Fibroblast of pulmonary artery (primary cell): Measurements from ENCODE around the gene TMEM129.

Experiments used
- DNase-seq: peaks from one replicate; pipeline ENCODE4 v3.0.0-alpha.2; 2010; ENCODE audit warnings: low read depth
- H3K4me3 ChIP-seq: replicated peaks from 2 replicates; pipeline ENCODE4 v1.5.1; 2011; ENCODE audit warnings: low read depth, mild to moderate bottlenecking, control low read depth, low read length, moderate library complexity
- TF ChIP-seq, protein P1 (sequence below): IDR thresholded peaks from 2 replicates; pipeline ENCODE4 v1.5.1; 2011; ENCODE audit warnings: mild to moderate bottlenecking, control low read depth, low read length, inconsistent platforms; ENCODE audit errors: missing control alignments

TMEM129 gene

DNA sequence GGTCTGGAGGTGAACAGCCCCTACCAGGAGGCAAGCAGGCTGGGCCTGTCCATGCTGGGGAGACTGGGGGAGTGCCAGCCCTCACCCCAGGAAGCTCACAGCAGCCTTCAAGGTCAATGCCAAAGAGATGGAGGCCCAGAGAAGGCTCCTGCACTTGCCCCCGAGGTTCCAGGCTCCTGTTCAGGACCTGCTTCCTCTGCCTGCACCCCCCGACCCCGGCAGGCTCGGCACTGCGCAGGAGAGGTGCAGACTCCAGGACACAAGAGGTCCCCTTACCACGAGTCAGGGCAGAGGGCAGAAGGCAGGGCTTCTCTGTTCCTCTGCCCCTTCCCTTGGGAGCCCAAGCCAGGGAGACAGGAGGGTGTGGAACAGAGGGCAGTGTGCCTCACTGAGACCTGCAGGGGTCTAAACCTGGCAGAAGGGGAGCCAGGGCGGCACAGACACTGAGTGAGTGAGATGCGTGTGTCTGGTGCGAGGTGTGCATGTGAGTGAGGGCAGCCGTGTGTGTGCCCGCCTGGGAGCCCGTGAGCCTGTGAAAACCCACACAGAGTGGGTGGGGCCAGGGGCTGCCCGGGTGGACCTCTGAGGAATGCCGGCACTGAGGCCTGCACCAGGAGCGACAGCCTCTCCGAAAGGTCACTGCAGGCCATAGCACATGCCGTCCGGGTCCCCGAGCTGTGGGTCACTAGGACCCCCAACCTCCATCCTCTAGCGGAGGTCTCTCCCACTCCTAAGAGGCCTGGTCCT, 41.3 kb upstream of the TMEM129 start:
- no peak for DNase-seq
- TF ChIP-seq, protein P1, sequence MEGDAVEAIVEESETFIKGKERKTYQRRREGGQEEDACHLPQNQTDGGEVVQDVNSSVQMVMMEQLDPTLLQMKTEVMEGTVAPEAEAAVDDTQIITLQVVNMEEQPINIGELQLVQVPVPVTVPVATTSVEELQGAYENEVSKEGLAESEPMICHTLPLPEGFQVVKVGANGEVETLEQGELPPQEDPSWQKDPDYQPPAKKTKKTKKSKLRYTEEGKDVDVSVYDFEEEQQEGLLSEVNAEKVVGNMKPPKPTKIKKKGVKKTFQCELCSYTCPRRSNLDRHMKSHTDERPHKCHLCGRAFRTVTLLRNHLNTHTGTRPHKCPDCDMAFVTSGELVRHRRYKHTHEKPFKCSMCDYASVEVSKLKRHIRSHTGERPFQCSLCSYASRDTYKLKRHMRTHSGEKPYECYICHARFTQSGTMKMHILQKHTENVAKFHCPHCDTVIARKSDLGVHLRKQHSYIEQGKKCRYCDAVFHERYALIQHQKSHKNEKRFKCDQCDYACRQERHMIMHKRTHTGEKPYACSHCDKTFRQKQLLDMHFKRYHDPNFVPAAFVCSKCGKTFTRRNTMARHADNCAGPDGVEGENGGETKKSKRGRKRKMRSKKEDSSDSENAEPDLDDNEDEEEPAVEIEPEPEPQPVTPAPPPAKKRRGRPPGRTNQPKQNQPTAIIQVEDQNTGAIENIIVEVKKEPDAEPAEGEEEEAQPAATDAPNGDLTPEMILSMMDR = no peak
- no peak overlapping the region for H3K4me3 ChIP-seq

DNA sequence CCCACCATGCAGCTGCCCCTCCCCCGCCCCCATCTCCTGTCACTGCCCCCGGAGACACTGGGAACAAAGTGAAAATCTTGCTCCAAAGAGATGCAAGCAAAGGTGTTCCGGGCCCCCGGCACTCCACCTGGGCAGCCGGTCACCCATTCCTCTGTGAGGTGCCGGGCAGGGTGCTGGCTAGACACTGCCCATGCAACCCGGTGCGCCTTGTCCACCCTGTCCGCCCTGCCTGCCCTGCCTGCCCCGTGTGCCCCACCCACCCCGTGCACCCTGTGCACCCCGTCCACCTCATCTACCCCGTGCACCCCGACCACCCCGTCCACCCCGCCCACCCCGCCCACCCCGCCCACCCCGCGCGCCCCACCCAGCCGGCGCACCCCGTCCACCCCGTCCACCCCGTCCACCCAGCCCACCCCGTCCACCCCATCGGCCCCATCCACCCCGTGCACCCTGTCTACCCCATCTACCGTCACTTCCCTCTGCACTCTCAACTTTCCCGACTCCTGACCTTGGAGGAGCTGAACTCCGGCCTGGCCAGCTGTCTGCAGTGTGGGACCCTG, 40.1 kb upstream of the TMEM129 start:
- TF ChIP-seq, protein P1 = no peak
- no peak overlapping the region for H3K4me3 ChIP-seq
- no peak for DNase-seq

DNA sequence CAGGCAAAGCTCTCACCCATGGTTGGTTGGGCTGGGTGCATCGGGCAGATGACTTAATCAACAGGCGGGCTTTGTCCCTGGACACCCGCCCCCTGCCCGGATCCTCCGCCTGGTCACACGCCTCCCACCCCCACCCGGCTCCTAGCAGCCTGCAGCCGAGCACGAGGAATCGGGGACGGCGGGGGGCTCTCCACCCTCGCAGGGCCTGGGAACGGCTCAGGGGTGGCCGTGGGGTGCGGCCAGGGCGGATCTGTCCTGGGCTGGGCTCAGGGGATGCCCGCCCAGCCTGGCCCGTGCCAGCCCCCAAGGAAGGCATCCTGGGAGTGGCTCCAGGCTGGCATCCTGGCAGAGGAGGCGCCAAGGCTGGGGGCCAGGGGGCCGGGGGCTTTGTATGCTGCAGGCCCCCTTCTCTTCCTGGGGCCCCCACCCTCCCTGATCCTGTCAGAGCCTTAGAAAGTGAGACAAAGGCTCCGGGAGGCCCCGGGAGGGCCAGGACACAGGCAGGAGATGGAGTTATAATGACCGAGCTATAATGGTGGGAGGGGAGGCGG, 39.5 kb upstream of the TMEM129 start:
- H3K4me3 ChIP-seq = no peak overlapping the region
- DNase-seq = no peak
- TF ChIP-seq, protein P1 = no peak

DNA sequence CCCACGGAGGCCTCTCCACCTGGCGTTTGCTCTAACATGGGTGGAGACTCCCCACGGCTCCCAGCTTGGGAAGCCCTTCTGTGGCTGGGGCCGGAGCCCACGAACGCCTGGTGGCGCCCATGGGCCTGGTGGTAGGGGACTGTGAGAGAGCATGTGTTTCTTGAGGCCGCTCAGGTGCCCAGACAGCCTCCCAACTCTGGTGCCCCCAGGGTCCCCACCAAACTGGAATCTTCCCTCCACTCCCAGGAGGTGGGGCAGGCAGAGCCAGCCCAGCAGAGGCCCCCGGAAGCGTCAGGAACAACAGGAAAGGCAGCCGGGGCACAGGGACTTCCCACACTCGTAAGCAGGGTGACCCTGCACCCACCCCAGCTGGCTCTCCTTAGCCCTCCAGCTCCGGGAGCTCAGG, 38.7 kb upstream of the TMEM129 start:
- no peak overlapping the region for H3K4me3 ChIP-seq
- no peak for DNase-seq
- TF ChIP-seq, protein P1 = no peak

DNA sequence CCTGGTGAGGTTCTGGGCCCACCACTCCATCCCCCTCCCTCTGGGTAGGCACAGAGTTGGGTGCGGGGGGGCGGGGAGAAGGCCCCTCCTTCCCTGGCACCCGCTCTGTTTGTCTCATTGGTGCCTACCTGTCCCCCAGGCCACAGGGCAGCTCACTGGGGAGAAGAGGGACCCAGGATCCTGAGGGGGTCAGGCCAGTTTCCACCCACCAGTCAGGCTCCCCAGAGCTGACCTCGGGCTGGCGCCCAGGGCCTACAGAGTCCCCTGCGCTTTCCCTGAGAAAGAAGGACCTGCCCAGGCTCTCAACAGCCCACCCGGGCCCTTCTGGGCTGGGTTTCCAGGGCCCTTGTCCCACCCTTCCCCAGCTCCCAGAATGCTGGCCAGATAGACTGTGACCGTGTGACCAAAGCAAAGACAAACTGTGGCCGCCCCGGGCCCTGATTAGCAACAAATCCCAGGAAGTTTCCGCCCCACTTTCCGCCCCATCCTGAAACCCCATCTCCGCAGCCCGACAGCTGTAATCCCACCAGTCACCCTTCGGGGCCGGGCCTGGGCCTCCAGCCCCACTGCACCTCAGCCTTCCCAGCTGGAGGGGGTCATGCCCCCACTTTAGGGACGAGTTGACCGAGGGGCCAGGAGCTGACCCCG, 38.2 kb upstream of the TMEM129 start:
- TF ChIP-seq, protein P1 = no peak
- DNase-seq = no peak
- H3K4me3 ChIP-seq = no peak overlapping the region

DNA sequence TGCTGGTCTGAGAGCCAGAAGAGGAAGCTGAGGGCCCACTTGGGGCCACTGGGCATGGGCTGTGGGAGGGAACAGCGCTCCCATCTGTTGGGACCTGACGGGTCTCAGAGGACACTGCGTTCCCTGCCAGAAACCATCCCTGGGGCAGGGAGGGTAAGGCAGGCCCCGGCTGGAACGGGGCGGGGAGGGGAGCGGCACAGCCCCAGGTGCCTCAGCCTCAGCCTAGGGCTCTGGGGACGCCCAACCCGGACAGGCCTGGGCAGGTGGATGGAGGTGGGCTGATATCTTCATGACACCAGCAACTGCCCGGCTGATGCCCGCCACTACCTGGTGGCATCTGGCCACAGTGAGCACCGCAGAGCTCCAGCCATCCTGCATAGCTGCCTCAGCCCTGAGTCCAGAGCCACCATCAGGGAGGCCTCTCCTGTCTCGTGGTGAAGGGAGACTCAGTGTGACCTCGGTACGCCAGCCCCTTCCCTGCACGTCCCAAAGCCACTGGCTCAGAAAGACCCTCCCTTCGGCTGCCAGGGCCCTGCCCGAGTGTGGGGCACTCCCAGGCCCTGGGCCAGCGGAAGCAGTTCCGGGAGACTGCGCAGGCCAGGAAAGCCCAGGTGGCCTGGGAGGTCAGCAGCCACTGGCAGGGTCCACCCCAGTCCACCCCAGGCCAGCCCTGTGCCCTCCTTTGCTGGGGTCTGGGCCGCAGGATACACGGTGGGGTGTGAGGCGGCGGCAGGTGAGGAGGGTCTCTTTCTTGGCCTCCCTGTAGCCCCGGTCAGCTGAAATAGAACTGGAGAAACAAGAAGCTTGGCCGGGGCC, 37.4 kb upstream of the TMEM129 start:
- TF ChIP-seq, protein P1 = no peak
- no peak for DNase-seq
- no peak overlapping the region for H3K4me3 ChIP-seq
